ENCODE measurements around the gene TMC2. TPM values are rescaled to one million over a fixed set of nuclear protein-coding genes. Genes with fewer than 3 reads are reported as not detected.
A peak's percentile ranks its signal among the peaks of the same experiment; 100 is the strongest.

The TMC2 gene
- total RNA-seq, 1 donor from 2014 or later, result not detected

DNA sequence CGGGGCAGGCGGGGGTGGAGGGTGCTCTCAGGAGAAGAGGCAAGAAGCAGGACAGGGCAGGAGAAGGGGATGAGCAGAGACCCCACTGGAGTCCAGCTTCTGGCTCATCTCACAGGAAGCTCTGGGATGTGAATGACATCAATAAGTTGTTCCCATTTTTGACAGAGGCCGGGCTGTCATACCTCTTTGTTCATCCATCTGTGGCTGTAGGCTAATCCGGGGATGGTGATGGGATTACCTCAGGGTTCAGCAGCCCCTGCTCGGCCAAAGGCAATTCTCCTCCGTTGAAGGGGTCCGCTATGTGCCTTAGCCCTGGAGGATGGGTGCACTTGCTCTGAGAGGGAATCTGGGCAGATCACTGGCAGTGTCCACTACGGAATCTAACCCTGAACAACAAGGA lies 3.3 kb upstream of the TMC2 start:
- no peak overlapping the region for H3K4me3 Mint-ChIP-seq
- no peak for DNase-seq (ENCODE audit: low read depth, low spot score)
- peak overlapping the region; percentile 27 for H3K27ac Mint-ChIP-seq (ENCODE audit: unreplicated experiment)
- H3K27me3 Mint-ChIP-seq (ENCODE audit: low read depth), result peaks cover 97% of the 10 kb centered on the region
- no peaks in the 10 kb centered on the region for H3K9me3 Mint-ChIP-seq
- peaks cover 10% of the 10 kb centered on the region for H3K4me1 Mint-ChIP-seq
- TF ChIP-seq CTCF (conservative IDR thresholded peaks at IDR 0.05), result no peak
- H3K36me3 Mint-ChIP-seq (ENCODE audit: low read depth), result no peaks in the 10 kb centered on the region

GRCh38 chr20:2535711-2536559 lies 438 bp upstream of the TMC2 start:
- Mint-ChIP-seq H3K9me3 (no peaks in the 10 kb centered on the region), H3K36me3 (ENCODE audit: low read depth) (no peaks in the 10 kb centered on the region), H3K27me3 (ENCODE audit: low read depth) (peaks cover 89% of the 10 kb centered on the region), H3K27ac (ENCODE audit: unreplicated experiment) (no peak overlapping the region), H3K4me1 (peaks cover 19% of the 10 kb centered on the region), H3K4me3 (no peak overlapping the region)
- TF ChIP-seq CTCF (conservative IDR thresholded peaks at IDR 0.05), result no peak
- DNase-seq (ENCODE audit: low read depth, low spot score), result no peak

GRCh38 chr20:2537101-2537500 lies 728 bp downstream of the TMC2 start:
- H3K27ac Mint-ChIP-seq (ENCODE audit: unreplicated experiment), result no peak overlapping the region
- no peaks in the 10 kb centered on the region for H3K36me3 Mint-ChIP-seq (ENCODE audit: low read depth)
- peaks cover 92% of the 10 kb centered on the region for H3K27me3 Mint-ChIP-seq (ENCODE audit: low read depth)
- no peak for DNase-seq (ENCODE audit: low read depth, low spot score)
- no peak overlapping the region for H3K4me3 Mint-ChIP-seq
- TF ChIP-seq CTCF (conservative IDR thresholded peaks at IDR 0.05), result no peak
- H3K9me3 Mint-ChIP-seq, result no peaks in the 10 kb centered on the region
- H3K4me1 Mint-ChIP-seq, result peaks cover 19% of the 10 kb centered on the region

GRCh38 chr20:2538356-2538755 lies 2.0 kb downstream of the TMC2 start:
- Mint-ChIP-seq H3K27ac (ENCODE audit: unreplicated experiment) (no peak overlapping the region), H3K4me1 (peaks cover 17% of the 10 kb centered on the region), H3K4me3 (no peak overlapping the region), H3K27me3 (ENCODE audit: low read depth) (peaks cover 88% of the 10 kb centered on the region), H3K36me3 (ENCODE audit: low read depth) (no peaks in the 10 kb centered on the region), H3K9me3 (no peaks in the 10 kb centered on the region)
- no peak for DNase-seq (ENCODE audit: low read depth, low spot score)
- TF ChIP-seq CTCF (conservative IDR thresholded peaks at IDR 0.05), result no peak

- H3K27ac Mint-ChIP-seq (ENCODE audit: unreplicated experiment), result no peak overlapping the region
- DNase-seq (ENCODE audit: low read depth, low spot score), result no peak
- H3K36me3 Mint-ChIP-seq (ENCODE audit: low read depth), result no peaks in the 10 kb centered on the region
- no peak for TF ChIP-seq CTCF (conservative IDR thresholded peaks at IDR 0.05)
- no peaks in the 10 kb centered on the region for H3K9me3 Mint-ChIP-seq
- H3K27me3 Mint-ChIP-seq (ENCODE audit: low read depth), result peaks cover 87% of the 10 kb centered on the region
- H3K4me1 Mint-ChIP-seq, result peaks cover 10% of the 10 kb centered on the region
- no peak overlapping the region for H3K4me3 Mint-ChIP-seq
These were observed 2.8 kb downstream of the TMC2 start for GRCh38 chr20:2538931-2539720.

Data from neural crest cell (in vitro differentiated cells).